Lower lobe of right lung (tissue), 2 donors: ENCODE data around the gene ISG20. TPM values are rescaled to one million over a fixed set of nuclear protein-coding genes. Genes with fewer than 3 reads are reported as not detected.

ENCODE experiments used
- ATAC-seq, 2 donors: fragments of 200-7000 bp; cut with Tn5 transposase; one replicate each; pipeline ENCODE4 v1.9.1; 2020 to 2022; ENCODE audit warnings: mild to moderate bottlenecking in 2 of 2, moderate library complexity in 2 of 2
- DNase-seq: peaks from one replicate; pipeline ENCODE4 v3.0.0-alpha.2; 2020
- H3K27ac ChIP-seq: fragments of 200-600 bp; one replicate; pipeline ENCODE4 v1.8.0; 2022
- H3K27me3 ChIP-seq: fragments of 200-600 bp; one replicate; pipeline ENCODE4 v1.8.0; 2022; ENCODE audit warnings: low read depth
- H3K36me3 ChIP-seq: fragments of 200-600 bp; one replicate; pipeline ENCODE4 v1.8.0; 2022; ENCODE audit warnings: mild to moderate bottlenecking
- H3K4me1 ChIP-seq: fragments of 200-600 bp; one replicate; pipeline ENCODE4 v1.8.0; 2022
- H3K4me3 ChIP-seq: fragments of 200-600 bp; one replicate; pipeline ENCODE4 v1.8.0; 2022; ENCODE audit warnings: mild to moderate bottlenecking
- H3K9me3 ChIP-seq: fragments of 200-600 bp; one replicate; pipeline ENCODE4 v1.8.0; 2022
- CTCF ChIP-seq: fragments of 200-600 bp; IDR thresholded peaks from one replicate; pipeline ENCODE4 v1.8.0; 2022; ENCODE audit warnings: antibody characterized with exemption, mild to moderate bottlenecking
- intact Hi-C: fragments of 100-400 bp; cut with DNase I; formaldehyde crosslinking; loops from one replicate; pipeline ENCODE4 v1.11.0; 2022
- total RNA-seq: library from RNA; stranded (reverse); fragmentation: NEBNext Ultra II Directional; extraction: Animal tissue kit (Norgen Biotek cat#: 25700); gene quantifications from one replicate; pipeline ENCODE4 v1.2.1, GENCODE V29; 2021
- donor health status: DM: no; HTN: yes; CAD: no; lungs with severe emphysema.

Gene ISG20
- total RNA-seq, 1 donor from 2014 or later, result 32.0 TPM

GRCh38 chr15:88648357-88649214 is 9.8 kb downstream of the ISG20 start:
- H3K27me3 ChIP-seq, result no peaks in the 10 kb centered on the region
- intact Hi-C loops, result no loop called here
- DNase-seq (no peak), ATAC-seq (peak; percentile 33 to 65)
- no peaks in the 10 kb centered on the region for H3K9me3 ChIP-seq
- peak overlapping the region; percentile 74 for H3K27ac ChIP-seq
- H3K4me1 ChIP-seq, result peaks cover 36% of the 10 kb centered on the region
- peaks cover 6% of the 10 kb centered on the region for H3K36me3 ChIP-seq
- H3K4me3 ChIP-seq, result no peak overlapping the region
- no peak for TF ChIP-seq CTCF

GRCh38 chr15:88649286-88649733 is 10.5 kb downstream of the ISG20 start:
- intact Hi-C loops, result no loop called here

GRCh38 chr15:88649753-88650551 is 11.1 kb downstream of the ISG20 start:
- TF ChIP-seq CTCF, result no peak
- ATAC-seq, result no peak
- H3K27ac ChIP-seq, result peak overlapping the region; percentile 74

More at GRCh38 chr15:88649286-88649733, 10.5 kb downstream of the ISG20 start:
- Histone ChIP-seq H3K27ac (peak overlapping the region; percentile 74), H3K36me3 (peaks cover 6% of the 10 kb centered on the region), H3K4me3 (no peak overlapping the region), H3K27me3 (no peaks in the 10 kb centered on the region), H3K4me1 (peaks cover 36% of the 10 kb centered on the region), H3K9me3 (no peaks in the 10 kb centered on the region)
- ATAC-seq (peak; percentile 47 to 53), DNase-seq (no peak)
- TF ChIP-seq CTCF, result no peak

GRCh38 chr15:88650556-88650955 is 11.7 kb downstream of the ISG20 start:
- no peak overlapping the region for H3K4me3 ChIP-seq
- ATAC-seq, result no peak
- peaks cover 36% of the 10 kb centered on the region for H3K4me1 ChIP-seq
- H3K36me3 ChIP-seq, result peaks cover 6% of the 10 kb centered on the region
- intact Hi-C loops, result no loop called here
- TF ChIP-seq CTCF, result no peak
- no peak overlapping the region for H3K27ac ChIP-seq
- H3K9me3 ChIP-seq, result no peaks in the 10 kb centered on the region
- H3K27me3 ChIP-seq, result no peaks in the 10 kb centered on the region
- DNase-seq, result no peak

More at GRCh38 chr15:88649753-88650551, 11.1 kb downstream of the ISG20 start:
- H3K27me3 ChIP-seq, result no peaks in the 10 kb centered on the region
- intact Hi-C loops, result no loop called here
- peaks cover 36% of the 10 kb centered on the region for H3K4me1 ChIP-seq
- no peaks in the 10 kb centered on the region for H3K9me3 ChIP-seq
- peaks cover 6% of the 10 kb centered on the region for H3K36me3 ChIP-seq
- DNase-seq, result no peak
- no peak overlapping the region for H3K4me3 ChIP-seq

- DNase-seq (no peak), ATAC-seq (no peak)
- Histone ChIP-seq H3K36me3 (peaks cover 6% of the 10 kb centered on the region), H3K4me1 (peaks cover 36% of the 10 kb centered on the region), H3K4me3 (no peak overlapping the region), H3K27me3 (no peaks in the 10 kb centered on the region), H3K27ac (no peak overlapping the region), H3K9me3 (no peaks in the 10 kb centered on the region)
- intact Hi-C loops, result no loop called here
- TF ChIP-seq CTCF, result no peak
Observed at GRCh38 chr15:88651136-88651732, 12.4 kb downstream of the ISG20 start.
